Glomerular endothelial cell (primary cell): ENCODE measurements around the gene FCN1. TPM values are rescaled to one million over a fixed set of nuclear protein-coding genes. Genes with fewer than 3 reads are reported as not detected.
"Not testable (repeated sequence)": the region's sequence is repeated elsewhere in the genome, so short reads cannot be mapped to it uniquely, and the experiment has no call there.

Source experiments
- DNase-seq: peaks from one replicate; pipeline ENCODE4 v3.0.0-alpha.2; 2011; ENCODE audit warnings: low read depth, low spot score; ENCODE audit errors: extremely low read depth
- total RNA-seq: library from RNA; depleted of rRNA; stranded (reverse); fragments of >200 nt; gene quantifications from 2 replicates; pipeline ENCODE4 v1.2.3, GENCODE V29; 2015

The FCN1 gene
- total RNA-seq, 1 donor from 2014 or later, result not detected

DNA sequence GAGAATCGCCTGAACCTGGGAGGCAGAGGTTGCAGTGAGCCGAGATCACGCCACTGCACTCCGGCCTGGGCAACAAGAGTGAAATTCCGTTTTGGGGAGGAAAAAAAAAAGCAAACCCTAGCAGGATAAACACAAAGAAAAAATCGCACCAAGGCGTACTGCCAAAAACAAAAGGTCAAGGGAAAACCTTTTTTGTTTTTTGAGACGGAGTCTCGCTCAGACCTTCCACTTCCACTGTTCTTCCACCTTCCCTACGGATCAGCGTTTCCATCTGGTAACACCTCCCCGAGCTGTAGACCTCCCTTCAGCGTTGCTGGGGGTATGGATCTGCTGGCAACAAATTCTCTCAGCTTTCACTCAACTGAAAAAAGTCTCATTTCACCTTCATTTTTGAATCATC is 57.2 kb downstream of the FCN1 start:
- no peak for DNase-seq

DNA sequence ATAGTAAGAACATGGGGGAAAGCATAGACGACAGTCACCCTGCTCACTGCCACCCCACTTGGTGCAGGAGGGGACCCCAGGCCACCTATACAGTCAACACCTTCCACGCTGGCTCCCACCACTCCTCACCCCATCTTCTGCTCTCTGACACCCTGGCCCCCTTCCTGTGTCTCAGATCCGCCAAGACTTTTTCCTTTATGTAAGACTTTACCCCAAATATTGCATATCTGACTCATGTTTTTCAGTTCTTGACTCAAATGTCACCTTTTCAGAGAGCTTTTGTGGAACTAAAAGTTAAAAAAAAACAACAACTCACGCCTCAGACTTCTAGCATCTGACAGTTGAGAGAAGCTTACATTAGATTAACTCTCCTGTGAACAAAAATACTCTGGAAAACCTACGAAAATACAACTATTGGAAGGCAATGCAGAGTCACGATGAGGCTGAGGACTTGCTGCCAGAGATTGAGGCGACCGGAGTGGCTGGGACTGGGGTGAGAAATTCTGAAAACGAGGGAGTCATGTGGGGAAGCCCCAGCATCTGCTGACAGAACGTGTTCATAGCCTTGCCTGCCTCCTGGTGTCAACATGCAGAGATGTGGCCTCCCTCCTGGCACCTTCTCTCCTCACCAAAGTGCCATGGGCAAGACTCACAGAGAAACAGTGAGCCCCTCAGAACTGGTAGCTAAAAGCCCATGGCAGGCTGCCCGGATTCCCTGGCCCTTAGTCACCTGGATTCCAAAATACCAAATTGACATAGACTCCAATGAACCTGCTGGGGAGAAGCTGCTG is 59.5 kb downstream of the FCN1 start:
- DNase-seq, result no peak

- DNase-seq, result not testable (repeated sequence)
These were observed 60.3 kb downstream of the FCN1 start for GRCh38 chr9:134857451-134857850.

DNA sequence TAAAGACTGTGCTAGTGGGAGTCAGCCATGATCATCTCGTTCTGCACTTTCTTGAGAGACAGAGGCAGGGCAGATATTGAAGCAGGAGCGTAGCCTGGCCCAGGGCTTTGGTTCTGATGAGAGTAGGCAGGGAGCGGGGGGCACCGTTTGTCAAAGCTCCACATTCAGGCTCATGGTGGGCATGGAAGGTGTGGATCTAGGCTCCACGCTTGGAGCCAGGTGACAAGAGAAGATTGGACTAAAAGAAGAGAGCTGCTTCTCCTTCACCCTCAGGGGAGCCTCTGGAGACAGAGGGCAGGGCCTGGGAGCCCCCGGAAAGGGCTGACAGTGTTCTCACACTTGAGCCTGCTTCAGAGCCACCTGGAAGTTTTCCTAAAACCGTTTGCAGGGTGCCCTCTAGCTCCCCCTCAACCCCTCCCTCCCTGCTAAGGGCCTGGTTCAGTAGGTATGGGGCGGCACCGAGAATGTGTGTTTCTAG is 61.8 kb downstream of the FCN1 start:
- no peak for DNase-seq

Other genes starting within 250 kb of the FCN1 start
- not detected in 2 replicates for gene FCN2, start 37.1 kb downstream of the FCN1 start, total RNA-seq
- gene OLFM1, start 169.8 kb upstream of the FCN1 start, total RNA-seq, result 0.19 and 0.58 TPM in 2 replicates